ENCODE results near the gene RNU1-2.

DNA sequence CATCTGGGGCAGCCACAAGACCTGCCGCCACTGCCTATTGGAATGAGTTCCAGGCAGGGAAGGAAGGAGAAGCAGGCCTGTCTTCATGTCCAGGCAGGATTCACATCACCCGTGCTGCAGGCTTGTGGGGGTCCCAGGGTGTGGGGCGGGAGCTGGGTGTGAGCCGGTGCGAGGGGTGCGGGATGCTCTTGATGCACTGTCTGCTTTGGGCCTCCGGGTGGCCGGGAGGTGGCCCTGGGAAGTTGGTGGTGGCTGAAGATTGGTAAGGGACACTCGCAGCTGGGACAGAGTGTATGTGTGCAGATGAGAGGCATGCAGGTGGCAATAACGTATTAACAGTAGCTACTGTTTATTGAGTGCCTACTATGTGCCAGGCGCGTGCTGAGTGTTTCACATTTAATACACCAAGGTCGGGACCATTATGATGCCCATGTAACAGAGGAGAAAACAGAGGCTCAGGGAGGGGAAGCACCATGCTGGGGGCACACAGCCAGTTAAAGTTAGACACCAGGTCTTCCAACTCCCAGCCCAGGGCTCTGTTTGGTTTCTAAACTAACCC is 29.2 kb downstream of the RNU1-2 start:
- TF ChIP-seq, protein P1, sequence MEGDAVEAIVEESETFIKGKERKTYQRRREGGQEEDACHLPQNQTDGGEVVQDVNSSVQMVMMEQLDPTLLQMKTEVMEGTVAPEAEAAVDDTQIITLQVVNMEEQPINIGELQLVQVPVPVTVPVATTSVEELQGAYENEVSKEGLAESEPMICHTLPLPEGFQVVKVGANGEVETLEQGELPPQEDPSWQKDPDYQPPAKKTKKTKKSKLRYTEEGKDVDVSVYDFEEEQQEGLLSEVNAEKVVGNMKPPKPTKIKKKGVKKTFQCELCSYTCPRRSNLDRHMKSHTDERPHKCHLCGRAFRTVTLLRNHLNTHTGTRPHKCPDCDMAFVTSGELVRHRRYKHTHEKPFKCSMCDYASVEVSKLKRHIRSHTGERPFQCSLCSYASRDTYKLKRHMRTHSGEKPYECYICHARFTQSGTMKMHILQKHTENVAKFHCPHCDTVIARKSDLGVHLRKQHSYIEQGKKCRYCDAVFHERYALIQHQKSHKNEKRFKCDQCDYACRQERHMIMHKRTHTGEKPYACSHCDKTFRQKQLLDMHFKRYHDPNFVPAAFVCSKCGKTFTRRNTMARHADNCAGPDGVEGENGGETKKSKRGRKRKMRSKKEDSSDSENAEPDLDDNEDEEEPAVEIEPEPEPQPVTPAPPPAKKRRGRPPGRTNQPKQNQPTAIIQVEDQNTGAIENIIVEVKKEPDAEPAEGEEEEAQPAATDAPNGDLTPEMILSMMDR (IDR thresholded peaks at IDR 0.05; ENCODE audit: low read length) = no peak
- TF ChIP-seq EZH2phosphoT487 (IDR thresholded peaks at IDR 0.05; ENCODE audit: low read length) = no peak
